Hindlimb muscle (tissue), 1 donor: ENCODE measurements around the gene ABI2. TPM values are rescaled to one million over a fixed set of nuclear protein-coding genes. Genes with fewer than 3 reads are reported as not detected.
"Not testable (repeated sequence)": the region's sequence is repeated elsewhere in the genome, so short reads cannot be mapped to it uniquely, and the experiment has no call there.

ENCODE experiments used
- DNase-seq: peaks from one replicate; pipeline ENCODE4 v3.0.0-alpha.2; 2013
- polyA plus RNA-seq: library from polyadenylated mRNA; unstranded; fragments of 120-200 nt; gene quantifications from one replicate; pipeline ENCODE4 v1.2.1, GENCODE V29; 2013; ENCODE audit not compliant: insufficient read length

Gene ABI2
- polyA plus RNA-seq, 1 donor, result 35.3 TPM

DNA sequence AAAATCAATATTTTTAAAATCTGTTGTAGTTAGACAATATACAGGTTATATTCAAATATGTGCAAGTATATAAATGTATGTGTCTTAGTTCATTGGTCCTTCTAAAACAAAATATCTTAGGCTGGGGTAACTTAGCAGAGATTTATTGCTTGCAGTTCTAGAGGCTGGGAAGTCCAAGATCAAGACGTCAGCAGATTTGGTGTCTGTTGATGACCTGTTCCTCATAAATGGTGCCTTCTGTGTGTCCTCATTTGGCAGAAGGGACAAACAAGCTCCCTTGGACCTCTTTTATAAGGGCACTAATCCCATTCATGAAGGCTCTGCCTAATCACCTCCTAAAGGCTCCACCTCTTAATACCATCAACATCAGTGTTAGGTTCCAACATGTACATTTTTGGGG lies 31.3 kb downstream of the ABI2 start:
- no peak for DNase-seq

DNA sequence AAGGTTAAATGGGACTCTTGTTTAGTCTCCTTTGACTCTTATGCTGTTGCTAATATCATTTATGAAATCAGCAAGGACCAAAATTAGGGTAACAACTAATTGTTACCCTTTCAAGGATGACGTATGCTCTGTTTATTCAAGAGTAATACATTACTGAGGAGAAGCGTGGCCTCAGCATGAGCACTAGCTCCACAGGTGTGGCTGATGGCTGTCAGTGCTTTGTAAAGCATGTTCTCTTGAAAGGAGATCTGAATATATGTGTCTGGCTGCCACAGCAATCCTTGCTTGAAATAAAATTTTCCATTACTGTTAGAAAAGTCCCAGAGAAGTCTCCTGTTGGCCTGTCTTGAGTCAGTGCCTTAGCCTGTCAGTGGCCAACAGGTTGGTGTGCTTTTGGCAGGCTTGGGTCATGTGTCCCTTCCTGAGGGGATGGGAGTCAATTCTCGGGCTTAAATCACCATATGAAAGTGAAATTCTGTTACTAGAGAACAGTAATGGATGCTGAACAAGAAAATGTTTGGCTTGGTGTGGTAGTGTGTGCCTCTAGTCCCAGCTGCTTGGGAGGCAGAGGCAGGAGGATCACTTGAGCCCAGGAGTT lies 32.7 kb downstream of the ABI2 start:
- DNase-seq, result no peak

DNA sequence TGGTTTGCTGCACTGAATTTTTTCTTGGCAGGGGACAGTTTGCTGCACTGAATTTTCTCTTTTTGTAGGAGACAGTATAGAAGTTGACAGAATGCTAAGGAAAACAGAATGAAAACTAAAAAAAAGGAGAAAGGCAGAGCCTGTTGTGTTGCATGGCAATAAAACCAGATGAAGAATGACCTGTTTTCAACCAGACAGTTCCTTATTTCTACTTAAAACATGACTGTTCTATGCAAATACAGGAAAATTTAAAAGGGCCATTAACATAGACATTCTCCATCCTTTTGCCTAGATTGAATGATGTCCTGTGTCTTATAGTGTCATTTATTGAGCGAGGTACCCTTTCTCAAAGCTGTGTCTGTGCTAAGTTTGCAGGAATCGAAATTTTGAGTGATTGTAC lies 33.3 kb downstream of the ABI2 start:
- no peak for DNase-seq

DNA sequence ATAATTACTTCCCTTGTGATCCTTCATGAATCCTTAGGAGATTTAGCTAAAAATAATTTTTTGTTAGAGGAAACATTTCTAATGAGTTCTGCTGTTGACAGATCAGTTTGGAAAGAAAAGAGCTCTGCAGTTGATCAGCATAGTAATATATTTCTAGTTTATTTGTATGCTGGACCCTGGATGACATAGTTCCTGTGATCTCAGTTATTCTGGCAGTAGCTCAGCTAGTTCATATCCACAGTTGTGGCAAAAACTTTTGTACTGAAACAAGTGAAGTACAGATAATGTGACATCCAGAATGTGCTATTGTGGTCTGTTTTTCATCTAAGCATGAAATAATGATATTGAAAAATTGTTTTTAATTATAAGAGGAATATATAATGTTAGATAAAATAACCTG lies 33.7 kb downstream of the ABI2 start:
- peak; percentile 16 for DNase-seq

DNA sequence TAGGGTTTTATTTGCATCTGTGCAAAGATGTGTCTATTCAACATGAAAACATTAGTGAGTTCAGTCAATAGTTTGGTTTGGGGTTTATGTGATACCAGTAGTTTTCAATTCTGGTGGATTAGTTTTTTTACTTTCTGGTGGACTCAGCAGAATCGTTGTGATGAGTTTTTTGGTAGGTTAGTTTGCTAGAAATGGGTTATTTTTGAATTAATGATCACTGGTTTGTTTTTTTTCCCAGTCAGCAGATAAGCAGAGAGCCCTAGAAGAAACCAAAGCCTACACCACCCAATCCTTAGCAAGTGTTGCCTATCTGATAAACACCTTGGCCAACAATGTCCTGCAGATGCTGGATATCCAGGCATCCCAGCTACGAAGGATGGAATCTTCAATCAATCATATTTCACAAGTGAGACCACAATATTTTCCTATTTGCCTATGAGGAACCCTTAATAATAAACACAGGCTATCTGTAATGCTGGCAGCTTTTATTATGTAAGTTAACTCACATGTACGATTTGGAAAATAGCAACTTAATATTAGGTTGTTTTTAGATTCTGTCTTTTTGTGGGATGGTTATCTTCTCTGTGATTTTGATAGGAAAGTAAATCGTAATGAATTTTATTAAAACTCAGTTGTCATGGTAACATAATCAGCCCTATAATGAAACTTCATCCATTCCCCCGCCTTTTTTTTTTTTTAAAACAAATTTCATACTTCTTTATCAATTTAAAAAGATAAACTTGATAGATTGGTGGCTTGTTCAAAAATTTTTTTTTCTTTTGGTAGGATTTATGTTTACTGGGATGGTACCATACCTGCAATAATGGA lies 38.7 kb downstream of the ABI2 start:
- DNase-seq, result no peak

DNA sequence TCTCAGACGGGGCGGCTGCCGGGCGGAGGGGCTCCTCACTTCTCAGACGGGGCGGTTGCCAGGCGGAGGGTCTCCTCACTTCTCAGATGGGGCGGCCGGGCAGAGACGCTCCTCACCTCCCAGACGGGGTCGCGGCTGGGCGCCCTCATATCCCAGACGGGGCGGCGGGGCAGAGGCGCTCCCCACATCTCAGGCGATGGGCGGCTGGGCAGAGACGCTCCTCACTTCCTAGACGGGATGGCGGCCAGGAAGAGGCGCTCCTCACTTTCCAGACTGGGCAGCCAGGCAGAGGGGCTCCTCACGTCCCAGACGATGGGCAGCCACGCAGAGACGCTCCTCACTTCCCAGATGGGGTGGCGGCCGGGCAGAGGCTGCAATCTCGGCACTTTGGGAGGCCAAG lies 44.5 kb downstream of the ABI2 start:
- DNase-seq, result not testable (repeated sequence)

DNA sequence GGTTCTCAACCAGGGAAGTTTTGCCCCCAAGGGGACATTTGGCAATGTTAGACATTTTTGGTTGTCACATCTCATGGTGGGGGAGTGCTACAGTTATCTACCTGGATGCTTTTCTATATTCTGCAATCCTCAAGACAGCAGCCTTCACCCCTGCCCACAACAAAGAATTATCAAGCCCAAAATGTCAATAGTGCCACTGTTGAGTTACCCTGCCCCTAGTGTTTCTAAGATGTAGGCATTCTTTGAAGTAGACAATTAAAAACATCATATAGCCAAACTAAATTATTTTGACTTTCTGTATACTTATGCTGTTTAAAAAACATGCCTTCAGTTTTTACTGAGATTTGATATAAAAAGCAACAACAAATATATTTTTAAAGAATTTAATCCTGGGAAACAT lies 48.0 kb downstream of the ABI2 start:
- no peak for DNase-seq

DNA sequence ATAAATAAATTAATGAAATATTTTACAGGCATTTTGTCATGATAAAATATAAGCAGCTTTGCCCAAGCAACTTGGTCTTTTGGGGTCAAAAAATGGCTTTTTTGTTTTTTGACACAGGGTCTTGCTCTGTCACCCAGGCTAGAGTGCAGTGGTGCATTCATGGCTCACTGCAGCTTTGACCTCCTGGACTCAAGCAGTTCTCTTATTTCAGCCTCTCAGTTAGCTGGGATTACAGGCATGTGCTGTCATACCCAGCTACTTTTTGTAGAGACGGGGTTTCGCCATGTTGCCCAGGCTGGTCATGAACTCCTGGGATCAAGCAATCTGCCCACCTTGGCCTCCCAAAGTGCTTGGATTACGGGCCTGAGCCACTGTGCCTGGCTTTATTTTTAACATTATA lies 51.0 kb downstream of the ABI2 start:
- no peak for DNase-seq

DNA sequence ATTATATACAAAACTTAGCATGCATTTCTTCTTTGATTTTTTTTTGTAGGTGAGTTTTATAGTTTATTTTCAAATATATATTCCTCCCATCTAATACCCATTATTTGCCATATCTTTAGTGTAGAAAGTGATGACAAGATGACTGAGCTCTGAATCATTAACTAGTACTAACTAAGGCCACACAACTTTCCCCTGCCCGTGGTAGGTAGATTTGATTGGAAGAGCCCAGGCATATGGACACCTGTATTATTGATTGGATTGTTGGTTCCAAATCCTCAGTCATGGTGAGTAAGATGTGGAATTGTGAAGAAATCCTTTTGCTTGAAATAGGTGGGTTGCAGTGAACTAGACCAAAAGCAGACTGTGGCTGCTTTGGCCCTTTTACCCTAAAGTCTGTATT lies 54.8 kb downstream of the ABI2 start:
- DNase-seq, result no peak

DNA sequence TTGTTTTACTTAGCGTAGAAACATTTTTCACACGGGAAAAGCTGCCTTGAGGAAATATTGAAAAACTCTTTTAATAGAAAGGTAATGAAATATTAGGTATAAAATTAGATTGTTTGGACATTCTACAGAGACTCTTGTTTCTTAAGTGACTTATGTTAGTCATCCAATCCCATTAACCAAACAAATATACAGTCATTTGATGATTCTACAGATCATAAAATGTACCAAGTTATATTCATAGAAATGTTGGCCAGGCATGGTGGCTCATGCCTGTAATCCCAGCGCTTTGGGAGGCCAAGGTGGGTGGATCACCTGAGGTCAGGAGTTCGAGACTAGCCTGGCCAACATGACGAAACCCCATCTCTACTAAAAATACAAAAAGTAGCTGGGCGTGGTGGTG lies 60.0 kb downstream of the ABI2 start:
- DNase-seq, result not testable (repeated sequence)

DNA sequence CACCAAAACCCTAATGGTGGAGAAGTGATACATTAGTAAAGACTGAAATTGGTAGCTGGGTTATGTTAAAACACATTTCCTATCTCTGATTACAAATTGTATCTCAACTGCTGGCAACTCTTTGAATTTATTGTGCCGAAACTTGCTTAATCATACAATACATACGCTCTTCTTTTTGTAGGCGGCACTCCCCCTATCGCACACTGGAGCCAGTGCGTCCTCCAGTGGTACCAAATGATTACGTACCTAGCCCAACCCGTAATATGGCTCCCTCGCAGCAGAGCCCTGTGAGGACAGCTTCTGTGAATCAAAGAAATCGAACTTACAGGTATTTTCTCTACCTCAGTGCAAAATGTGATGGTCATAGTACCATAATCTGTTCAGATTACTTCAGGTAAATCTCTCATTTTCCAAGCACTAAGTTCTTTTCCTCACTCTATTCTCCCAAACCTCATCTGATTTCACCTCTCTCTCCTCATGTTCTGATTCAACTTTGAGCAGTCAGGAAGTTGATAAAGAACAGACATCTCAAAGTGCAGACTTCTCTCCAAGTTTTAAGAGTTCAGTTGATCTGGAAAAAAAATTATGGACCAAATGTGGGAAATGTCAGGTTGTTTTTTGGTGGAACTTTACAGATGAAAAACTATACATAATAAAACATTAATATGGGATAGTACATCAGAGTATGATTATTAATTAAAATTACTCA lies 66.5 kb downstream of the ABI2 start:
- no peak for DNase-seq

DNA sequence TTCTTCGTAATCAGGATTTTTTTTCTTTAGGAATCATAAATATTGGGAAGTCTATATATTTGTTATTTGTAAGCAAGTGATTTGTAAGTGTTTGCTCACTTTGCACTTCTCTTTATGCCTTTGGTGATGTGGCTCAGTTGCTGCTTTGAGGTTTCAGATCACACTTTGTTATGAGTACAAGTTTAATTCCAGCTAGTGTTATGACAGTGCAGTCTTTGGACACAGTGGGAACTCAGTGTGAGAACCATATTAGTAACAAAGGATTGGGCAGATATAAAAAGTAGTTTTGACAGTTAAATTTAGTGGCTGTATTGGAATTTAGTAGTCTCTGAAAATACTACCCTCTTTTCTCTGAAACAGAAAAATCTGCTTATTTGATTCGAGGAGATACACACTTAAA lies 67.7 kb downstream of the ABI2 start:
- no peak for DNase-seq

DNA sequence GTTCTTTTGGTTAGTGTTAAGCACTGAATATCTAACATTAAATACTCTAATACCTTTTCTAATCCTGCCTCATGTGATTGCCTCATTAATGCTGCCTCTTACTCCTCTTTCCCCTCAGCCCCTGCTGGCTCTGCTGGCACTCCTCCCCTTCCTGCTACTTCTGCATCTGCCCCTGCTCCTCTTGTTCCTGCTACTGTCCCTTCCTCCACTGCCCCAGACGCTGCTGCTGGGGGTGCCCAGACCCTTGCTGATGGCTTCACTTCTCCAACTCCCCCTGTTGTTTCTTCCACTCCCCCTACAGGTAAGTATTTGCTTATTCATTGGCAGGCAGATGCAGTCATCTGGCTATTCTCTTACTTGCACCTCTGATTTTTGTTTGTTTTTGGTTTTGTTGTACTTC lies 68.5 kb downstream of the ABI2 start:
- DNase-seq, result no peak

DNA sequence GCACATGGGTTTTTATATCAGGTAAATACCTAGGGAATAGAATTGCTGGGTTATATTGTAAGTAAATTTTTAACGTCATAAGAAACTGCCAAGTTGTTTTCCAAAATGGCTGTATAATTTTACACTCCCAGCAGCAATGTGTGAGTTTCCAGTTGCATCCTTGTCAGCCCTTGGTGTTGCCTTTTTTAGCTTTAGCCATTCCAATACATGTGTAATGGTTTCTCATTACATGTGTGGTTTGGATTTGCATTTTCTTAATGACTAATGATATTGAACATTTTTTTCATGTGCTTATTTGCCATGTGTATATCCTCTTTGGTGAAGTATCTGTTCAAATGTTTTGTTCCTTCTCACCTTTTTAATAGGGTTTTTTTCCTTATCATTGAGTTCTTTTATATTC lies 70.8 kb downstream of the ABI2 start:
- DNase-seq, result no peak

DNA sequence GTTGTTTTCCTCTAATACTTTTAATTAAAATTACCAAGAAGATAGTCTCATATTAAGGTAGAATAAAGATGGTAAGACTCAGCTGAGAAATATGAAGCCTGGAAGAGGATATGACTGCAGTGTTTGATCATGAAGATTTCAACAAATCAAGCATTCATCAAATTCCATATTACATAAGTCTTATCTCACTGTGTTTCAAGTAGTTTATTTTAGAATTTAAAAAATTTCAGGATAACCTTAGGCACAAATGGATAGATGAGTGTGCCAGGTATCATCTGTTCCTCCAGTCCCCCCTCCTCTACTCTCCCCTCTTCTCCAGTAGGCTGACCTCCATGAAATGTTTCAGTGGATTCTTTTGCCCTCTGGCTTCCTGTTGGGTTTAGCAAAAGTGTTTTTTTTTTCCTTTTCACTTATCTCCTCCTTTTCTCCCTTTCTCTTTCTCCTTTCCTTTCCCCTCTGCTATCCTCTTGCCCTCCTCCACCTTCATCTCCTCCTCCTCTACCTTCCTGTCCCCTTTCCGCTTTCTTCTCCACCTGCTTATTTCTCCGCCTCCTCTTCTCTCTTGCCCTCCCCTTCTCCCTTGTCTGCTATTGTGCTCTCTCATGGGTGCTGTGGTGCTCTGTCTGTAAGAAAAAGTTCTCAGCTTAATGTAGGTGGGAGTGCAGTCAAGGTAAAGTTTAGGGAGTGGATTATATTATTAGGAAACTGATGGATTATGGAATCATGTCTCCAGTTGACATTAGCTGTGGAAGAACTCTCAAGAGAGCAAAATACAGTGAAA lies 72.8 kb downstream of the ABI2 start:
- no peak for DNase-seq

DNA sequence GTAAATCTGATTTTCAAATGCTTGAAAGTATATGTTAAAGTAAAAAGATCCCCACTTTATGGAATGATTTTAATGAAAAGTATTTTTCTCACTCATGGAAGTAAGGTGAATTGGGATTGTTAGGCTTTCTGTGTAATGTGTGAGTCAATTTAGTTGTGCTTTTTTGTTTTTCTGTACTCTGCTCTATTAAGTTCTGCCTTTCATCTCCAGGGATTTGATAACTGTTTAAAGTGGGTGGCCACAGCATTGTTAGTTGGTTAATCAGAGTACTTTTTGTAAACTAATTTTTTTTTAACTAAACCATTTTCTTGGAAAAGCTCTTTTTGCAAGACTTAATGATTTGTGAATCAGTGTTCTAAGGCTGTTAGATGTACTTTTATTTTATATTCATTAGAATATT lies 76.8 kb downstream of the ABI2 start:
- no peak for DNase-seq

DNA sequence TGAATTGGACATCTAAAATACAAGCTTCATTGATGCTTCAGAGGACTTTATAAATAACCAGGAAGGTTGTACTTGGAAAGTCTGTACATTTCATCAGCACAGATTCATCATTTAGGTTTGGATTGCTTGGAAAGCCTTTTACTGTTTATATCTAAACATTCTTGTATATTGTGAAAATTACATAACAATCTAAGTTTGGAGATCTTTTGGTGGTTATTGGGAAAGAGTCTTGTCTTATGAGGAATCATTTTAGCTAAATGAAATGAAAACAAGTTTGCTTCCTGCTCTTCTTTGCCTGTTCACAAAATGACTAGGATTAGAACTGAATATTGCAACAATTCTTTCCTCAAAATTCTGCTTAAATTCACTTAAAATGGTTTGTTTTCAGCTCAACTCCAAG lies 79.3 kb downstream of the ABI2 start:
- DNase-seq, result no peak

DNA sequence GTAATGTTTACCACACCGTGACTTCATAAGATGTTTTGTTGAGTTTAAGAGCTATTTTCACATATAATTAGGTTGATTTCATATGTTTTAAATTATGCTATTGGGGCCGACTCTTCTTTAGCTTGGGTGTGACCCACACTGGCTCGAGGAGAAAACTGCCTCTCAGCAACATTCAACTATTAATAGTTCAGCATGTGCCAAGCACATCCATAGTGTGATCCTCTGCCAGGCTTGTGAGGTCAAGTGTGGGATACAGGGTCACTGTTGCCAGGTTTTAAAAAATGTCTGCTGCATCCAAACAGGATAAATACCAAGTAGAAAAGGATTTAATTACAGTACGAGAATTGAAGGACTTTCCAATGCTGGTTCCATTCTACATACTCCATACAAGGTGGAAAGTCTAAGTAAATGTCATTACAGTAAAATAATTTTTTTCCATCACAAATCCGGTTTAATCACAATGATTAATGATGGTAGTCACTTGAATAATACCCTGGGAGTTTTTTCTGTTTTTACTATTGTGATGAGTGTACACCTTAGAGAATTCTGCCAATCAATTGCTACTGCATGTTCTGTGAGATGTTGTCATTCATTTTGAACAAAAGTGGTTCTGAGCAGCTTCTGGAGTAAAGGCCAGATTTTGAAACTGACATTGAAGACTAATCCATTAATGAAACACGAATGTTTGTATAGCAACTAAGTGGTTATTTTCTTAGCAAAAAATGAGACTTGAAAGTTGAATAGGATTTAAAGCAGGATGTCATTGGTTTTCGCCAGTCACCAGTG lies 84.5 kb downstream of the ABI2 start:
- DNase-seq, result no peak

DNA sequence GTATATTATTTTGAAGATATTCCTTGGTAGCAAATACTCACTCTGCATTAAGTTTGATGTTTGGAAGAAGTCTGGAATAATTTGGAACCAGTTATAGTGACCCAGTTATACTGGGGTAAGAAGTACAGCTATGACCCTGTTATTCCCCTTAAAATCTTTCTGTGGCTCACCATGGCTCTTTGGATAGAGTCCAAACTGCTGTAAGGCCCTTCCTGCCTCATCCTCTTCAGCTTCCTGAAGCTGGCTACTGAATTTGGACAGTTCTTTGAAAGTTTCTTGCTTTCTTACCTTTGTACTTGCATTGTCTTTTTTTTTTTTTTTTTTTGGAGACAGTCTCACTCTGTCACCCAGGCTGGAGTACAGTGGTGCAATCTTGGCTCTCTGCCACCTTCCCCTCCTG lies 85.6 kb downstream of the ABI2 start:
- DNase-seq, result no peak

DNA sequence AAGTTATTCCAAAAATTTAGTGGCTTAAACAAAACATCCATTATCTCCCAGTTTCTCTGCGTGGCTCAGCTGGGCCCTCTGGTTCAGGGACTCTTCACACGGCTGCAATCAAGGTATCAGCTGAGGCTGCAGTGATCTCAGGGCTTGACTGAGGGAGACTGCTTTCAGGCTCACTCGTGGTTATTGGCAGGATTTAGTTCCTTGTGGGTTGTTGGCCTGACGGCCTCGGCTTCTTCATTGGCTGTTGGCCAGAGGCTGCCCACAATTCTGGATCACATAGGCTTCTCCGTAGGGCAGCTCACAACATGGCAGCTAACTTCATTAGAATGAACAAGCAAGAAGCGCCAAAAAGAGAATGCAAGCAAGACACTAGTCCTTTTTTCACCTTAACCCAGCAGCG lies 90.1 kb downstream of the ABI2 start:
- DNase-seq, result no peak

DNA sequence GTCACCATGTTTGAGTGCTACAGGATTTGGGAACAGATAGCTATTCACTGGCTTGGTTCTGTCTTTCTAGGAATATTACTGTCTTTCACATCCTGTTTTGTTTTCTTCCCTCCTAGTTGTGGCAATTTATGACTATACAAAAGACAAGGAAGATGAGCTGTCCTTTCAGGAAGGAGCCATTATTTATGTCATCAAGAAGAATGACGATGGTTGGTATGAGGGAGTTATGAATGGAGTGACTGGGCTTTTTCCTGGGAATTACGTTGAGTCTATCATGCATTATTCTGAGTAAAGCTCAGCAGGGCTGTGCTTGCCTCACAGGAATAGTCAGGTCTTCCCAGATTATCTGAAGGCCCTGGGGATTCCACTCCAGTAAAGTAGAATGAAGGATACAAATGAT lies 98.9 kb downstream of the ABI2 start:
- DNase-seq, result no peak

DNA sequence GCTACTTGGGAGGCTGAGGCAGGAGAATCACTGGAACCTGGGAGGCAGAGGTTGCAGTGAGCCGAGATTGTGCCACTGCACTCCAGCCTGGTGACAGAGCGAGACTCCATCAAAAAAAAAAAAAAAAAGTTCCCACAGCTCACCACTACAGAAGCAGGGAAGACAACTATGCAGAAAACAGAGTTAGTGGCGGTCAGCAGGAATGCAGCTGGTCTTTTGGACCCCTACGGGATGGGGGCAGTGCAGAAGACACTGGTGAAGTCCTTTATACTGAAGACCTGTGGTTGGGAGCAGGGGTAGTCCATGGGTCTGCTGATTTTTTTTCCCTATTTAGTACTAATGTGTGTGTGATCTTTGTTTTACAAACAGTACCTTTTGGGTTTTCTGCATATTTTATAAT lies 101.4 kb downstream of the ABI2 start:
- DNase-seq, result not testable (repeated sequence)
